ENCODE data around the gene PACSIN2.
"Not testable (repeated sequence)": the region's sequence is repeated elsewhere in the genome, so short reads cannot be mapped to it uniquely, and the experiment has no call there.

PACSIN2 gene

DNA sequence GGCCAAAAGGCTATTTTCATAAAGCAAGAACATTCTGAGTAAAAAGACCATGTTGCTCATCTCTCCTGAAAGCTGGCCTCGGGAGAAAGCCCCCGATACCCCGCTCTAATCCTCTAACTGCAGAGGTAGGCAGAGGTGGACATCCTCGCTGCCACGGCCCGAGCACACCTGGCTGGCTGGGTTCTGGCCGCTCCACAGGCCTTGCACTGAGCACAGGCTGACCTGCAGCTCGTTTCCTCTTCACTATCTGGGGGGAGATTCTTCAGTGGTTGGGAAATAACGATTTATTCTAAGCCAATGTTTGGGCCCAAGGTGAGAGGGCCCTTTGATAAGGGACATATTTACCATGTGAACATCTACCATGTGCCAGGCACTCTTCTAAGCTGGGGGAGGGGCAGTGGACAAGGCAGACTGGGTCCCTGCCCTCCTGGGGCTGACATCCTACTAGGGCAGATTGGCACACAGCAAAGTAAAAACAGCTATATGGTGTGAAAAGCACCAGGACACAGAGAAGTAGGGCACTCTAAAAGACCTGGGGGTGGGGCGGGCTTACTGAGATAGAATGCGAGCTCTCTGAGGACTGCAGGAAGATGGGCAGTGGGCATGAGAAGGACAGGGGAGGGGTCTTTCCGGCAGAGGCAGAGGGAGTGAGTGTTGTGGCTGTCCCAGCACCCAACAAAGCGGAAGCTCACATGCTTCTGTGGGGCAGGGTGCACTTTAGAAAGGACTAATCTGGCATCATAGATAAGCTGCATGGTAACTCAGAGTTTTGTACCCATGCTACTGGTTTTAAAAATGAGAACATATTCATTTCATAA, 92.4 kb downstream of the PACSIN2 start:
- DNase-seq: no peak

- DNase-seq: no peak
Measured at GRCh38 chr22:42920101-42920820, 94.7 kb downstream of the PACSIN2 start.

- DNase-seq: no peak
Measured at GRCh38 chr22:42919199-42919598, 95.8 kb downstream of the PACSIN2 start.

GRCh38 chr22:42918500-42918899, 96.4 kb downstream of the PACSIN2 start:
- DNase-seq: no peak

GRCh38 chr22:42917358-42917757, 97.6 kb downstream of the PACSIN2 start:
- DNase-seq: not testable (repeated sequence)

- DNase-seq: no peak
Measured at GRCh38 chr22:42915980-42916765, 98.8 kb downstream of the PACSIN2 start.

- DNase-seq: no peak
Measured at GRCh38 chr22:42914511-42915076, 100.4 kb downstream of the PACSIN2 start.

- DNase-seq: no peak
Measured at GRCh38 chr22:42913874-42914510, 101.0 kb downstream of the PACSIN2 start.

GRCh38 chr22:42912059-42912458, 102.9 kb downstream of the PACSIN2 start:
- DNase-seq: no peak

DNA sequence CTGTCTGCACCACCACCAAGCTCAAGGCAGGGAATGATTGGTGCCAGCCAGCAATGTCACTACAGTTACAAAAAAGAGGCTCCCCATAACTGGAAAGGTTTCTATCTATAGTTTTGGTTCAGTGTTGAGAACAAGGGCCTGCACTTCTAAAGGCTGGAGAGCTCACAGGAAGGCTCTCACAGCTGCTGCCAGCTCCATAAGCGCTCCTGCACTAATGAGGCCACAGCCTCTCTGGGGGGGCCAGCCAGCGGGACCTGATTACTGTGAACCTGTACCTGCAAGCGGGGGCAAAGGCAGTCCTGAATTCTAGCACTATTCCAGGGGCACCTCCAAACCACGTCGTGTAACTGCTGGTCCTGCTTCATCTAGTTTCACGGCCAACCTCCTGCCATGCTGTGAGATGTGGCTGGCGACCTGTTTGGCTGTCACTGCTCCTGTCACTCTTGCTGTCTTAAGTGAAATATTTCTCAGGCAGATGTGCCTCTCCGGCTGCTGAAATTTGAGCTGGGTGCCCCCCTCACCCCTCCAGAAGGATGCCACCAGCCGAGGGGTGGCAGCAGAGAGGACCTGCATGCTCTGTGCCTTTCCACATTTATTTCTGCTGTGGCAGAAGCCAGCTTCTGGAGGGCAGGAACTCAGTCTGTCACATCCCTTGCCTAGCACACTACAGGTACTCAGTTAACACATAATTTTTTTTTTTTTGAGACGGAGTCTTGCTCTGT, 104.6 kb downstream of the PACSIN2 start:
- DNase-seq: no peak

- no peak for DNase-seq
Measured at GRCh38 chr22:42909363-42910058, 105.4 kb downstream of the PACSIN2 start.

DNA sequence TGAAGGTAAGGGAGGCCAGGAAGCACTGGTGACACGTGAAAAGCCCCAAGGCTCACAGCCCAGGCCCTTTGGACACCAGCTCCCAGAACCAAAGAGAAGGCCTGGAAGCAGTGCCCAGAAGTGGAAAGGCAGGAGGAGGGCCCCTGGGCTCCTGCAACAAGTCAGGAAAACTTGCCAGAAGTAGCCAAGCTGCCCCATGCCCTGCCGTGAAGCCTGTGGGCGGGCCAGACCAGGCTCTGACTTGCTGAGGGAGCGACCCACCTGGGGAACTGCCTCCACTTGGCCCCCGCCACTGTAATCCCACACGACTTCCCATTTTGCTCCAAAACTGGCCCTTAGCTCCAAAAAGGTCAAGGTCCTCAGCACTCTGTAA, 106.6 kb downstream of the PACSIN2 start:
- no peak for DNase-seq

- no peak for DNase-seq
Measured at GRCh38 chr22:42907404-42908373, 107.3 kb downstream of the PACSIN2 start.

- no peak for DNase-seq
Measured at GRCh38 chr22:42906605-42907348, 108.2 kb downstream of the PACSIN2 start.

- DNase-seq: no peak
Measured at GRCh38 chr22:42905702-42906183, 109.2 kb downstream of the PACSIN2 start.

GRCh38 chr22:42905217-42905616, 109.7 kb downstream of the PACSIN2 start:
- DNase-seq: no peak

GRCh38 chr22:42904050-42904449, 110.9 kb downstream of the PACSIN2 start:
- no peak for DNase-seq

DNA sequence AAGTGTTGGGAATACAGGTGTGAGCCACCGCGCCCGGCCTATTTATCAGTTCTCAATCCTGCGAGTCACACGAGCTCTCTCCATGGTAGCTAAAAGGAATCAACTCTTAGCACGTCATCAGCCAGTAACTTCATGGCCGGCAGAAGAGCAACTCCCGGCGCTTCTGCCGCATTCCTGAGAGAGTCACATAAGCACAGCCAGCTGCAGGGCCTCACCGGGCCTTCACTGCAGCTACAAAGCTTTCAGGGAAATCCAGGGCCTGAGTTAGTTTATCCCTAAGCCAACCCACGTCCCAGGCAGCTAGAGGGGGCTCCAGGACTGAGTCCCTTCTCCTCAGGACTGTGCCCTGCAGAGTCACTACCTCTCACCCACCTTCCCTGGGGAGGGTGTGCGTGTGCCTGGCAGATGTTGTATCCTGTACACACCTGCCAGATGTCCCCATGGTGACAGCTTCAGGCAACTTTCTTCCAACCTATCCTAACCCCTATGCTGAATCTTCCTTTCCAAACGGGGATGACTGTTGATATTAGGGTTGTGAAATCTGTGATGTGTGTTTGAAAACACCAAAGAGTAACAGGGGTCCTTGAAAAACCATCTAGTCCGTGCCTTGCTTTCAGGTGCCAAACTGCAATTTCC, 112.0 kb downstream of the PACSIN2 start:
- no peak for DNase-seq

All from amniotic stem cell (primary cell).